GM12865 (cell line): ENCODE results near the gene CDC42EP1.

Experiments
- DNase-seq: peaks from one replicate; pipeline ENCODE4 v3.0.0; 2010; ENCODE audit warnings: low read depth
- H3K4me3 ChIP-seq: 2 replicates; pipeline ENCODE4 v1.5.1; 2011; ENCODE audit warnings: mild to moderate bottlenecking, low read depth, low read length, control low read depth
- CTCF ChIP-seq: IDR thresholded peaks from 2 replicates; pipeline ENCODE4 v1.5.1; 2011; ENCODE audit warnings: low read length, control low read depth, low read depth, inconsistent platforms; ENCODE audit not compliant: insufficient read depth; ENCODE audit errors: missing control alignments

Gene CDC42EP1

GRCh38 chr22:37617431-37617830 lies 57.2 kb downstream of the CDC42EP1 start:
- H3K4me3 ChIP-seq = no peak overlapping the region
- no peak for DNase-seq
- no peak for TF ChIP-seq CTCF

DNA sequence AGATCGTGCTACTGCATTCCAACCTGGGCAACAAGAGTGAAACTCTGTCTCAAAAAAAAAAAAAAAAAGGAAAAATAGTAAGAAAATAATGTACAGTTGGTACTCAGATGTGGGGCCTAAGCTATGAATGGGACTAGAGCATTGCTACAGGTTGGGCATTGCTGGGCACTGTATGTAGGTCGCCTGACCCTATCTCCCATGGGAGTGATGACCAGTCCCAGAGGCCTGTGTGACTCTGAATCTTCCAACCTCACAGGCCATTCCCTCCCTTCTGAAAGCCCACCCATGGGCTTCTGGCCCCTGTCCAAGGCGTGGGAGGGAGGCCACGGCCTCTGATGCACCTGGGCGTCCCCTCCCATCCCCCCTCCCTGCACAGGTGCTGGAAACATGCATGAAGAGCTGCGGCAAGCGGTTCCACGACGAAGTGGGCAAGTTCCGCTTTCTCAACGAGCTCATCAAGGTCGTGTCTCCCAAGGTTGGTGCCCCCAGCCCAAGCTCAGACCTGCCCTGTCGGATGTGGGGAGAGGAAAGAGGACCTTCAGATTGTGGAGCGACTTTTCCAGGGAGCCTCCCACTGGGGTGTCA lies 57.9 kb downstream of the CDC42EP1 start:
- TF ChIP-seq CTCF = no peak
- DNase-seq = no peak
- H3K4me3 ChIP-seq = no peak overlapping the region

DNA sequence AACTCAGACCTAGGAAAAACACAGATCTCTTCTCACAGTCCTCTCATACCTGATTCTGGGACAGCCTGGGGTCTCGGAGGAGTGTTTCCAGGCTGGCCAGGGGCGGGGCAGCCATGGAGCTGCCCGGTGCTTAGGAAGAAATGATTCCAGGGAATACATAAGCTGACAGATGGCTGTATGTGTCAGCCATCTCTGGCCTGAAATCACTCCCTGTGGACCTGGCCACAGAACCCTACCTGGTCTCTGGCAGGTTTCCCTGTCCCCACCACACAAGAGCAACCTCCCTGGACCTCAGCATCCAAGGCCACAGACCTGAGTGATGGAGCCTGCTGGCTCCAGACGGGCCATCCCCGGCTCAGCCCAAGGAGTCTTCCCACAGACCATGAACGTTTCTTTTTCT lies 58.4 kb downstream of the CDC42EP1 start:
- TF ChIP-seq CTCF = no peak
- no peak for DNase-seq
- H3K4me3 ChIP-seq = no peak overlapping the region
